ENCODE data around the gene SUPT5H. TPM values are rescaled to one million over a fixed set of nuclear protein-coding genes. Genes with fewer than 3 reads are reported as not detected.

The SUPT5H gene
- total RNA-seq, 4 donors from 2014 or later = 87.6 to 101 (median 91.5) TPM

GRCh38 chr19:39410017-39410830, 35.2 kb upstream of the SUPT5H start:
- whole genome bisulfite sequencing = 3% methylated on average over 23 of the region's 35 CpGs
- Histone ChIP-seq H3K27me3 (no peaks in the 10 kb centered on the region), H3K4me1 (peaks cover 33 to 53% (median 48%) of the 10 kb centered on the region in 4 donors), H3K4me3 (peak overlapping the region; percentile 63 to 93 (median 80)), H3K9me3 (no peaks in the 10 kb centered on the region), H3K36me3 (peaks cover 13 to 22% (median 21%) of the 10 kb centered on the region in 4 donors), H3K27ac (replicated peaks in 1 of 4) (peak overlapping the region; percentile 99 to 100 (median 100))
- intact Hi-C loops (cut with DNase I) = no loop called here
- TF ChIP-seq CTCF (IDR thresholded peaks at IDR 0.05) = no peak
- TF ChIP-seq EP300 (IDR thresholded peaks at IDR 0.05) = peak; percentile 23
- TF ChIP-seq POLR2AphosphoS5 (IDR thresholded peaks at IDR 0.05) = peak in 1 of 2 donors; percentile 76
- no peak for DNase-seq (ENCODE audit: extremely low spot score)

GRCh38 chr19:39410831-39411080, 34.6 kb upstream of the SUPT5H start:
- WGBS = 17% methylated on average over 1 of the region's 1 CpG
- no peak for TF ChIP-seq POLR2AphosphoS5 (IDR thresholded peaks at IDR 0.05)
- no peak for TF ChIP-seq CTCF (IDR thresholded peaks at IDR 0.05)
- TF ChIP-seq EP300 (IDR thresholded peaks at IDR 0.05) = no peak
- TF ChIP-seq POLR2A (IDR thresholded peaks at IDR 0.05; ENCODE audit: low read depth) = no peak
- H3K4me1 ChIP-seq = peaks cover 32 to 53% (median 48%) of the 10 kb centered on the region in 4 donors
- no peaks in the 10 kb centered on the region for H3K27me3 ChIP-seq
- intact Hi-C loops (cut with DNase I) = no loop called here
- H3K9me3 ChIP-seq = no peaks in the 10 kb centered on the region
- H3K36me3 ChIP-seq = peaks cover 13 to 26% (median 24%) of the 10 kb centered on the region in 4 donors
- DNase-seq (ENCODE audit: extremely low spot score) = no peak
- H3K4me3 ChIP-seq = peak overlapping the region; percentile 63 to 93 (median 80)
- H3K27ac ChIP-seq (replicated peaks in 1 of 4) = peak overlapping the region; percentile 99 to 100 (median 100)

GRCh38 chr19:39411081-39411831, 34.1 kb upstream of the SUPT5H start:
- Histone ChIP-seq H3K27me3 (no peaks in the 10 kb centered on the region), H3K4me3 (peak overlapping the region; percentile 63 to 93 (median 80)), H3K9me3 (no peaks in the 10 kb centered on the region), H3K36me3 (peaks cover 13 to 31% (median 29%) of the 10 kb centered on the region in 4 donors), H3K4me1 (peaks cover 29 to 53% (median 48%) of the 10 kb centered on the region in 4 donors), H3K27ac (replicated peaks in 1 of 4) (peak overlapping the region; percentile 99 to 100 (median 100))
- WGBS = 10% methylated on average over 9 of the region's 9 CpGs
- TF ChIP-seq EP300 (IDR thresholded peaks at IDR 0.05) (peak; percentile 52), CTCF (IDR thresholded peaks at IDR 0.05) (no peak), POLR2AphosphoS5 (IDR thresholded peaks at IDR 0.05) (peak in 1 of 2 donors; percentile 77), POLR2A (IDR thresholded peaks at IDR 0.05; ENCODE audit: low read depth) (peak; percentile 66)
- DNase-seq (ENCODE audit: extremely low spot score) = no peak
- intact Hi-C loops (cut with DNase I) = no loop called here

GRCh38 chr19:39411832-39412099, 33.6 kb upstream of the SUPT5H start:
- no peak for TF ChIP-seq EP300 (IDR thresholded peaks at IDR 0.05)
- peak; percentile 90 to 99 (median 95) for TF ChIP-seq CTCF (IDR thresholded peaks at IDR 0.05)
- WGBS = 0% methylated on average over 7 of the region's 7 CpGs
- H3K27ac ChIP-seq (replicated peaks in 1 of 4) = peak overlapping the region; percentile 99 to 100 (median 100)
- DNase-seq (ENCODE audit: extremely low spot score) = peak; percentile 98
- peaks cover 13 to 36% (median 34%) of the 10 kb centered on the region in 4 donors for H3K36me3 ChIP-seq
- H3K4me1 ChIP-seq = peaks cover 32 to 57% (median 53%) of the 10 kb centered on the region in 4 donors
- no peaks in the 10 kb centered on the region for H3K9me3 ChIP-seq
- peak overlapping the region; percentile 63 to 93 (median 80) for H3K4me3 ChIP-seq
- no peaks in the 10 kb centered on the region for H3K27me3 ChIP-seq
- intact Hi-C loops (cut with DNase I) = loop anchor here (1.0 to 2.0 kb wide), 2 partner anchors 13 to 33 kb away; partner anchors contain the start of gene SUPT5H
